HepG2 (cell line): Measurements from ENCODE around the gene SYS1. TPM values are rescaled to one million over a fixed set of nuclear protein-coding genes. Genes with fewer than 3 reads are reported as not detected.
A peak's percentile ranks its signal among the peaks of the same experiment; 100 is the strongest.

ENCODE experiments used
- DMAP1 ChIP-seq: IDR thresholded peaks from 2 replicates; pipeline ENCODE4 v1.6.1; 2016
- EED ChIP-seq: sonication (generic); formaldehyde crosslinking; IDR thresholded peaks from 2 replicates; pipeline ENCODE4 v1.5.0; 2020; ENCODE audit warnings: mild to moderate bottlenecking, missing genetic modification reagents
- GPN1 ChIP-seq: sonication (generic); formaldehyde crosslinking; IDR thresholded peaks from 2 replicates; pipeline ENCODE4 v1.5.1; 2020; ENCODE audit warnings: missing genetic modification reagents, borderline replicate concordance
- HDAC1 ChIP-seq: sonication (generic); formaldehyde crosslinking; IDR thresholded peaks from 2 replicates; pipeline ENCODE4 v1.5.1; 2020; ENCODE audit warnings: mild to moderate bottlenecking, missing genetic modification reagents
- IKZF4 ChIP-seq: sonication (generic); formaldehyde crosslinking; IDR thresholded peaks from 2 replicates; pipeline ENCODE4 v1.5.1; 2020; ENCODE audit warnings: borderline replicate concordance, mild to moderate bottlenecking, low read depth, missing genetic modification reagents; ENCODE audit errors: not compliant biosample characterization
- KAT2B ChIP-seq: fragments of 150-350 bp; IDR thresholded peaks from 2 replicates; pipeline ENCODE4 v1.6.1; 2014; ENCODE audit warnings: low read depth, low read length, borderline replicate concordance
- KDM1A ChIP-seq: IDR thresholded peaks from 2 replicates; pipeline ENCODE4 v1.6.1; 2016; ENCODE audit warnings: missing compliant biosample characterization
- MTA1 ChIP-seq: sonication (generic); formaldehyde crosslinking; IDR thresholded peaks from 2 replicates; pipeline ENCODE4 v1.4.0; 2020; ENCODE audit warnings: missing genetic modification reagents, mild to moderate bottlenecking, borderline replicate concordance
- NFE2L2 ChIP-seq: fragments of 150-350 bp; IDR thresholded peaks from 2 replicates; pipeline ENCODE4 v1.6.1; 2014; ENCODE audit warnings: low read length
- NRL ChIP-seq: sonication (generic); formaldehyde crosslinking; IDR thresholded peaks from 2 replicates; pipeline ENCODE4 v1.5.0; 2020; ENCODE audit warnings: missing genetic modification reagents, mild to moderate bottlenecking, moderate library complexity, borderline replicate concordance
- POLR2G ChIP-seq: fragments of 200-400 bp; formaldehyde crosslinking; IDR thresholded peaks from 2 replicates; pipeline ENCODE4 v1.6.1; 2018; ENCODE audit warnings: mild to moderate bottlenecking, low read depth, low read length, moderate library complexity
- RCOR2 ChIP-seq: IDR thresholded peaks from 2 replicates; pipeline ENCODE4 v1.6.1; 2016; ENCODE audit warnings: missing biosample characterization, missing genetic modification reagents
- SMAD3 ChIP-seq: sonication (generic); formaldehyde crosslinking; IDR thresholded peaks from 2 replicates; pipeline ENCODE4 v1.4.0; 2020; ENCODE audit warnings: missing genetic modification reagents
- SMARCC2 ChIP-seq: fragments of 450-650 bp; IDR thresholded peaks from 2 replicates; pipeline ENCODE4 v1.6.1; 2017; ENCODE audit warnings: antibody characterized with exemption, mild to moderate bottlenecking
- SNRNP70 ChIP-seq: fragments of 200-400 bp; formaldehyde crosslinking; IDR thresholded peaks from 2 replicates; pipeline ENCODE4 v1.6.1; 2017; ENCODE audit warnings: mild to moderate bottlenecking, low read depth, low read length, moderate library complexity
- TBL1XR1 ChIP-seq: fragments of 150-350 bp; IDR thresholded peaks from 2 replicates; pipeline ENCODE4 v1.6.1; 2014; ENCODE audit warnings: borderline replicate concordance, low read length; ENCODE audit not compliant: partially characterized antibody
- THAP11 ChIP-seq: IDR thresholded peaks from 2 replicates; pipeline ENCODE4 v1.6.1; 2016; ENCODE audit warnings: missing biosample characterization, missing genetic modification reagents
- TRIM24 ChIP-seq: sonication (generic); formaldehyde crosslinking; IDR thresholded peaks from 2 replicates; pipeline ENCODE4 v1.8.0; 2022; ENCODE audit warnings: mild to moderate bottlenecking, missing genetic modification reagents
- ZFX ChIP-seq: sonication (generic); formaldehyde crosslinking; IDR thresholded peaks from 2 replicates; pipeline ENCODE4 v1.4.0; 2020; ENCODE audit warnings: mild to moderate bottlenecking, low read depth, missing genetic modification reagents, moderate library complexity
- ZNF296 ChIP-seq: sonication (generic); formaldehyde crosslinking; conservative IDR thresholded peaks from 2 replicates; pipeline ENCODE4 v1.5.0; 2020; ENCODE audit warnings: mild to moderate bottlenecking, missing genetic modification reagents
- ZNF33A ChIP-seq: sonication (generic); formaldehyde crosslinking; IDR thresholded peaks from 2 replicates; pipeline ENCODE4 v1.5.1; 2020; ENCODE audit warnings: missing genetic modification reagents, mild to moderate bottlenecking, moderate library complexity, borderline replicate concordance
- ZNF572 ChIP-seq: sonication (generic); formaldehyde crosslinking; IDR thresholded peaks from 2 replicates; pipeline ENCODE4 v1.5.1; 2020; ENCODE audit warnings: mild to moderate bottlenecking, missing genetic modification reagents
- ZNF672 ChIP-seq: sonication (generic); formaldehyde crosslinking; IDR thresholded peaks from 2 replicates; pipeline ENCODE4 v1.8.1; 2022; ENCODE audit warnings: missing genetic modification reagents
- ZNF780A ChIP-seq: sonication (generic); formaldehyde crosslinking; IDR thresholded peaks from 2 replicates; pipeline ENCODE4 v1.8.0; 2022; ENCODE audit warnings: mild to moderate bottlenecking, missing genetic modification reagents, moderate library complexity
- ZNF792 ChIP-seq: IDR thresholded peaks from 2 replicates; pipeline ENCODE4 v1.6.1; 2016
- ZNF839 ChIP-seq: sonication (generic); formaldehyde crosslinking; IDR thresholded peaks from 2 replicates; pipeline ENCODE4 v1.4.0; 2020; ENCODE audit warnings: missing genetic modification reagents, mild to moderate bottlenecking, borderline replicate concordance
- ZSCAN21 ChIP-seq: sonication (generic); formaldehyde crosslinking; IDR thresholded peaks from 2 replicates; pipeline ENCODE4 v1.8.0; 2022; ENCODE audit warnings: mild to moderate bottlenecking, missing genetic modification reagents, moderate library complexity, borderline replicate concordance
- polyA plus RNA-seq, 8 experiments: library from polyadenylated mRNA; depleted of rRNA in 3 of 8; stranded (reverse) in 7 of 8; unstranded in 1 of 8; fragments of >200 nt; fragmentation: Illumina TruSeq in 4 of 8; extraction: Trizol in 4 of 8; gene quantifications; 2 replicates each; pipeline versions ENCODE4 v1.2.1 to v1.2.3, GENCODE V29; 2011 to 2016; ENCODE audit warnings: low read depth in 4 of 8, missing spikeins in 1 of 8, mixed read lengths in 1 of 8; ENCODE audit not compliant: insufficient read depth in 1 of 8
- total RNA-seq, 5 experiments: library from RNA; depleted of rRNA; stranded (reverse); fragments of >200 nt; fragmentation: Illumina TruSeq; extraction: Trizol; gene quantifications; 2 replicates each; pipeline ENCODE4 v1.2.3, GENCODE V29; 2016; ENCODE audit warnings: low read depth in 1 of 5
- TF ChIP-seq, protein P1 (sequence below): sonication (generic); formaldehyde crosslinking; IDR thresholded peaks from 2 replicates; pipeline ENCODE4 v1.5.1; 2020; ENCODE audit warnings: mild to moderate bottlenecking, missing genetic modification reagents
- TF ChIP-seq, protein P2 (sequence below): sonication (generic); formaldehyde crosslinking; IDR thresholded peaks from 2 replicates; pipeline ENCODE4 v1.4.0; 2020; ENCODE audit warnings: missing genetic modification reagents, borderline replicate concordance

SYS1 gene
- total and polyA plus RNA-seq, 2 of the 13 experiments (the other 11 are each of a cell fraction or from before 2014, with no cell fraction given), result 38.3 to 65.6 TPM

DNA sequence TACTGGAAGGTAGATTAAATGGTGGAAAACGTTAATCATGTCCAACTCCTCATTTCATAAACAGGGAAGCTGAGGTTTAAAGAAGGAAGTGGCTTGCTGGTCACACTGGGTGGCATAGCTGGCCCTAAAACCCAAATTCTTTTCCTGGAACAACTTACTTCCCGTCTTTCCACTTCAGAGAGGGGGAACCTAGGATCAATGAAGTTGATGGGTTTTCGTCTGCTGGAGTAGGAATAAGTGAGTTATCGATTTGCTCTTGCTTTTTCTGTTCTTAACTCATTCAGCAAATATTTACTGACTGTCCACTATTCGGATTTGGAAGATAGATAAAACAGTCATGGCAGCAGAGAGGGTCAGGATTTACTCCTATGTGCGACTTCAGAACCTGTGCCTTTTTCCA, 1.2 kb upstream of the SYS1 start (continued):
- no peak for TF ChIP-seq ZNF839
- TF ChIP-seq RCOR2 (CRISPR knock-in tag), result no peak; the same call in 1 of the 2 replicates
- no peak for TF ChIP-seq SNRNP70
- peak; percentile 83 for TF ChIP-seq KAT2B
- TF ChIP-seq ZNF33A (CRISPR knock-in tag), result no peak
- no peak; the same call in 1 of the 2 replicates for TF ChIP-seq SMAD3 (CRISPR knock-in tag)
- TF ChIP-seq IKZF4 (CRISPR knock-in tag), result no peak
- TF ChIP-seq ZFX (CRISPR knock-in tag), result no peak
- no peak for TF ChIP-seq ZNF296 (CRISPR knock-in tag)
- TF ChIP-seq MTA1 (CRISPR knock-in tag), result no peak
- no peak for TF ChIP-seq ZNF780A (CRISPR knock-in tag)
- no peak for TF ChIP-seq TRIM24
- TF ChIP-seq ZNF792, result peak; percentile 31; the same call in 1 of the 2 replicates
- no peak for TF ChIP-seq GPN1 (CRISPR knock-in tag)
- peak; percentile 34; the same call in 1 of the 2 replicates for TF ChIP-seq THAP11 (CRISPR knock-in tag)
- no peak for TF ChIP-seq ZNF572 (CRISPR knock-in tag)
- no peak for TF ChIP-seq EED (CRISPR knock-in tag)
- 0 out of 2 replicates have a peak, but pooled peaks have one; percentile 34 for TF ChIP-seq DMAP1
- TF ChIP-seq, protein P1, sequence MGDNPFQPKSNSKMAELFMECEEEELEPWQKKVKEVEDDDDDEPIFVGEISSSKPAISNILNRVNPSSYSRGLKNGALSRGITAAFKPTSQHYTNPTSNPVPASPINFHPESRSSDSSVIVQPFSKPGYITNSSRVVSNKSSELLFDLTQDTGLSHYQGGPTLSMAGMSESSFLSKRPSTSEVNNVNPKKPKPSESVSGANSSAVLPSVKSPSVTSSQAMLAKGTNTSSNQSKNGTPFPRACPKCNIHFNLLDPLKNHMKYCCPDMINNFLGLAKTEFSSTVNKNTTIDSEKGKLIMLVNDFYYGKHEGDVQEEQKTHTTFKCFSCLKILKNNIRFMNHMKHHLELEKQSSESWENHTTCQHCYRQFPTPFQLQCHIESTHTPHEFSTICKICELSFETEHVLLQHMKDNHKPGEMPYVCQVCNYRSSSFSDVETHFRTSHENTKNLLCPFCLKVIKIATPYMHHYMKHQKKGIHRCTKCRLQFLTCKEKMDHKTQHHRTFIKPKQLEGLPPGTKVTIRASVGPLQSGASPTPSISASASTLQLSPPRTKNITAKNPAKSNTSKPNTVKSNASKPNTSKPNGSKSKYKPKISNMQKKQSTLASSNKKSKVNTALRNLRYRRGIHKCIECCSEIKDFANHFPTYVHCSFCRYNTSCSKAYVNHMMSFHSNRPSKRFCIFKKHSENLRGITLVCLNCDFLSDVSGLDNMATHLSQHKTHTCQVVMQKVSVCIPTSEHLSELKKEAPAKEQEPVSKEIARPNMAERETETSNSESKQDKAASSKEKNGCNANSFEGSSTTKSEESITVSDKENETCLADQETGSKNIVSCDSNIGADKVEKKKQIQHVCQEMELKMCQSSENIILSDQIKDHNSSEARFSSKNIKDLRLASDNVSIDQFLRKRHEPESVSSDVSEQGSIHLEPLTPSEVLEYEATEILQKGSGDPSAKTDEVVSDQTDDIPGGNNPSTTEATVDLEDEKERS (CRISPR knock-in tag), result no peak
- TF ChIP-seq TBL1XR1, result no peak
- peak; percentile 40 for TF ChIP-seq HDAC1 (CRISPR knock-in tag)
- no peak for TF ChIP-seq KDM1A (CRISPR knock-in tag)
- TF ChIP-seq ZNF672 (CRISPR knock-in tag), result no peak
- TF ChIP-seq, protein P2, sequence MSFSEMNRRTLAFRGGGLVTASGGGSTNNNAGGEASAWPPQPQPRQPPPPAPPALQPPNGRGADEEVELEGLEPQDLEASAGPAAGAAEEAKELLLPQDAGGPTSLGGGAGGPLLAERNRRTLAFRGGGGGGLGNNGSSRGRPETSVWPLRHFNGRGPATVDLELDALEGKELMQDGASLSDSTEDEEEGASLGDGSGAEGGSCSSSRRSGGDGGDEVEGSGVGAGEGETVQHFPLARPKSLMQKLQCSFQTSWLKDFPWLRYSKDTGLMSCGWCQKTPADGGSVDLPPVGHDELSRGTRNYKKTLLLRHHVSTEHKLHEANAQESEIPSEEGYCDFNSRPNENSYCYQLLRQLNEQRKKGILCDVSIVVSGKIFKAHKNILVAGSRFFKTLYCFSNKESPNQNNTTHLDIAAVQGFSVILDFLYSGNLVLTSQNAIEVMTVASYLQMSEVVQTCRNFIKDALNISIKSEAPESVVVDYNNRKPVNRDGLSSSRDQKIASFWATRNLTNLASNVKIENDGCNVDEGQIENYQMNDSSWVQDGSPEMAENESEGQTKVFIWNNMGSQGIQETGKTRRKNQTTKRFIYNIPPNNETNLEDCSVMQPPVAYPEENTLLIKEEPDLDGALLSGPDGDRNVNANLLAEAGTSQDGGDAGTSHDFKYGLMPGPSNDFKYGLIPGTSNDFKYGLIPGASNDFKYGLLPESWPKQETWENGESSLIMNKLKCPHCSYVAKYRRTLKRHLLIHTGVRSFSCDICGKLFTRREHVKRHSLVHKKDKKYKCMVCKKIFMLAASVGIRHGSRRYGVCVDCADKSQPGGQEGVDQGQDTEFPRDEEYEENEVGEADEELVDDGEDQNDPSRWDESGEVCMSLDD (CRISPR knock-in tag), result no peak
- no peak for TF ChIP-seq NRL (CRISPR knock-in tag)
- TF ChIP-seq NFE2L2, result no peak
- TF ChIP-seq POLR2G, result no peak
- TF ChIP-seq ZSCAN21 (CRISPR knock-in tag), result no peak
- TF ChIP-seq SMARCC2, result no peak; the same call in 1 of the 2 replicates
